Left forelimb (tissue), 1 donor: ENCODE data around the gene COG5.

ENCODE experiments used
- DNase-seq: peaks from one replicate; pipeline ENCODE4 v3.0.0-alpha.2; 2018; ENCODE audit warnings: low spot score

The COG5 gene

GRCh38 chr7:107563775-107564552 is at the start of gene COG5, which contains the start of gene DUS4L:
COG5 (minus strand) TSS chr7:107563920; CDS start chr7:107563896, 24 bp downstream.
DUS4L (plus strand) TSS chr7:107563971; CDS start chr7:107567071, 3,100 bp downstream.
- peak; percentile 95 for DNase-seq

- no peak for DNase-seq
These were observed 49.7 kb upstream of the COG5 start for GRCh38 chr7:107613439-107613838.

DNA sequence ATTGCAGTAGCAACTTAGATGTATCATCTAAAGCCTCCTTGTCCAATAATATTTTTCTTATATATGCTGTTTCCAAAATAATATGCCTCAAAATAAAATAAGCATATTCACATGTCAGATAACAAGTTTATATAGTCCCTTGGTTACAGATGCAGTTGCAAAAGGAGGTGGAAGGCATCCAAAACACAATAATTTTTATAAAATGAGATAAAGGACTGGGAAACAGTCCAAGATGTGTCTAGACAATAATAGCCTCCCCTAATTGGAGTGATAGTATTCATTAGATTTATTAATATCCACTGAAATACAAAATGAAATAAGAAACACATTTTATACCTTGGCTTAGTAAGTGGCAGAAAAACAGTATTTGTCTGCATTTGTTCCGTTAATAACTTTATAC is 46.6 kb upstream of the COG5 start:
- DNase-seq: no peak

DNA sequence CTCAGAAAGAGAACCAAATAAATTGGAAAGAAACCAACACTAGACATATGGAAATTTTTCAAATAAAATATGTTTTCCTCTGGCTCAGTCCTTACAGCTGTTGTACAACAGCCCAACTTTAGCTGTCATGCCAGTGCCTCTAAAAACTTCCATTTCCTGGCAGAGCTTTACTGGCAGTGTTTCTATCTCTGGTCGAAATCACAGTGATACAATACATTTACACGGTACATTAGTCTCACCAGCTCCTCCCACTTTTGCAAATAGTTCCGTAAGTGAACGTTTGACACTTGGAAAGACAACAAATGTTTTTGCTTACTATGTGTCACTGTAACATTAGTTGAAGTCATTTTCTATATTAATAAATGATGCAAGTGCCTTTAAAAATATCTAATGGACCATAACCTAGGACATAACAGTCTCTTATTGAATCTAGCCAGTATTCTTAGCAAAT is 46.1 kb upstream of the COG5 start:
- no peak for DNase-seq

DNA sequence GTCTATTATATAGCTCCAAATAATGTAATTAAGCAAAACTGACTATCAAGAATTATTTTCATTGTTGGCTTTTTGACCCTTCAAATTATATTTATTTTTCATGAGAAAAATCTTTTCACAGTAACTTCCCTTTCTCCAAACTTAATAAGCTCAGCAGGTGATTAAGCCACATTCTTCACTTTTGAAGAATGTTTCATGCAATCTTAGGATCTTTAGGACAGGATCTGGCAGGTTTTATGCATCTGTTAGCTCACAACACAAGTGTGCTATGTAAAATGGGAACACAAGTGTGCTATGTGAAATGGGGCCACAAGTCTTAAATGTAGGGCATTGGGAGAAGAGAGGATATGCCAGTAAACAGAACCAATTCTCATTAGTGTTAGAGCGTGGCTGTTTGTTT is 42.6 kb upstream of the COG5 start:
- no peak for DNase-seq

GRCh38 chr7:107605218-107605815 is 41.6 kb upstream of the COG5 start:
- no peak for DNase-seq

- no peak for DNase-seq
These were observed 37.1 kb upstream of the COG5 start for GRCh38 chr7:107600816-107601215.

DNA sequence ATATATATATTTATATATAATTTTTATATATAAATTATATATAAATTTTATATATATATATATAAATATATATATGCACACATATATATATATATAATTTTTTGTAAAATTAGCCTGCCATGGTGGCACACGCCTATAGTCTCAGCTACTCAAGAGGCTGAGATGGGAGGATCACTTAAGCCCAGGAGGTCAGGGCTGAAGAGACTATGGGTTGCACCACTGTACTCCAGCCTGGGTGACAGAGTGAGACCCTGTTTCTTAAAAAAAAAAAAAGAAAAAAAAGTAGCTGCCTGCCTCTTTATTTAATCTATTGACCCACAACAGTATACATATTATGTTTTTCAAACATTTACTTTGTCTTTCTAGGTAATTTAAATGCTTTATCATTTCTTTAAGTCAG is 35.5 kb upstream of the COG5 start:
- no peak for DNase-seq

GRCh38 chr7:107597953-107598352 is 34.2 kb upstream of the COG5 start:
- no peak for DNase-seq

DNA sequence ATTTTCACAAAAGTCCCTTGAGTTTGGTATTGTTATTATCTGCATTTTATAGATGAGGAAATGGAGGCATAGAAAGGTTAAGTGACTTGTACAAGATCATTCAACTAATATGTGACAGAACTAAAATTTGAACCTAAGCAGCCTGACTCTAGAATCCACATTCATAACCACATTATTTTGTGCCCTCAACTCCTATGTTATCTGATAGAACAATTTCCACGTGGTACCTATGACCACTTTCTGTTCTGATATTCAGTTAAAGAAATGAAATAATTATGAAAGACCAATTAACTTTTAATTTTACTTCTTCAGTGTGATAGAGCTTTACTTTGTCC is 33.8 kb upstream of the COG5 start:
- DNase-seq: no peak

DNA sequence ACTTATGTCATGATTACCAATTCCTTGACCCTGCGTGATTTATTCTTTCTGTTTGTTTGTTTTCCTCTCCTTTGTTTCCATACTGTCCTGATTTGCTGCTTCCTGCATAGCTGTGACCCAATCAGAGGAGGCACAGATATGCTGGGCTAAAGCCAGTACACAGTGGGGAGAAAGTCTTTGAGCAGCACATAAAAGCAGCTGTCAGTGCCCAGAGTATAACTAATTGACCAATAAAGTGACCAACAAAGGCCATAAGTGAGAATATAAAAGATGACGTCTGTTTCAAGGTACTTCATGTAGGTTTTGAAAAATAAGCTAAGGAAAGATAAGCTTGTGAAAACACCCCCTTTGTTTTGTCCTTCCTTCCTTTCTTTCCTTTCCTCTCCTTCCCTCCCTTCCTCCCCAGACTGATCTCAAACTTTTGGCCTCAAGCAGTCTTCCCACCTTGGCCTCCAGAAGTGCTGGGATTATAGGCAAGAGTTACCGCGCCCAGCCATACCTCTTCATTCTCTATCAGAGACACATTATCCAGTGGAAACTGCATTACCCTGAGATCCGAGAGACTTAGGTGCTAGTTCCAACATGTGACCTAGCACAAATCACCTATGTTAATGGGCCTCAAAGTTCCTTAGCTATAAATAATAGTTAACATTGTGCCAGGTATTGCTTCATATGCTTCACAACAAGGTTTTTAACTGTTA is 33.3 kb upstream of the COG5 start:
- no peak for DNase-seq

- DNase-seq: no peak
These were observed 31.4 kb upstream of the COG5 start for GRCh38 chr7:107594961-107595737.

GRCh38 chr7:107593025-107593410 is 29.3 kb upstream of the COG5 start:
- no peak for DNase-seq

- no peak for DNase-seq
These were observed 28.8 kb upstream of the COG5 start for GRCh38 chr7:107592361-107593024.

GRCh38 chr7:107591421-107591820 is 27.7 kb upstream of the COG5 start:
- DNase-seq: no peak

DNA sequence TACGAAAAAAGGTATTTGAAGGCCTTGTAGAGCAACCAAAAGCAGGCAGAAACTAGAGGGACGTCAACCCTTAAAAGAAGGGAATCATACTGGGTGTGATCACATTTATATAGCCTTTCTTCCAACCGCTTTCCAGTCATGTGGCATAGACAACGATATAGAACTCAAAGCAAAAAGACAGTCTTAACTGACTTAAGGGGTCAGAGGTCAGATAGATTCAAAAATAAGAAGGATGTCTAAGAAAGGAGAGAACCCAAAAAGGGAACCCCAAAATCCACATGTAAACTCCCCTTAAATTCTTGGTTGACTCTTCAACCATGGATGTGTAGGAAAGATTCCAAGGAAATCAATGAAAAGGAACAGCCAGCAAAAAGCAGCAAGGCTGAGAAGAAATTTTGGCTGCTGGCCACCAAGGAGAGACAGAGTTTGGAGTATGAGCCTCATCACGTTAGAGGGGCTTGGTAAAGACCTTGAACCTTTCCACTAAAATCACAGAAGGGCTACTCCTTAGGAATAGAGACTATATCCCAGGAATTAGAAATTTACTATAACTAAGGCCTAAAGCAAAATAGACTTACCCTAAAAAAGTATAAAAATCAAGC is 24.9 kb upstream of the COG5 start:
- no peak for DNase-seq

GRCh38 chr7:107584716-107585115 is 21.0 kb upstream of the COG5 start:
- DNase-seq: no peak

DNA sequence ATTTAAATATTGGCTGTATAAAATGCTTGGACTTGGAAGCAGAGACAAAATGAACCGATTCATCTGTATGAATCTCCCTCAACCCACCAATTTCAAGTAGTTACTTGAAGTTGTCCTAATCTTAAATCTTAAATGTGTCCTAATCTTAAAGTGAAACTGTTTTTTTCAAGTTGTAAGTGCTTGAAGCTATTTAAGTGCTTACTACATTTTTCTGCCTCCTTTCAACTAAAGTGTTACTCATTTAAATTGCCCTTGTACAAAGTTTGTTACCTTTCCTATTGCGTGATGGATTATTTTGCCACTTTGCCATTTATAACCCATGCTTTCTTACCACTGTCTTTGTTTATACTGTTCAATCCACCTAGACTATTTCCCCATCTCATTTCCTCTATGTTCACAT is 19.2 kb upstream of the COG5 start:
- no peak for DNase-seq

- no peak for DNase-seq
These were observed 17.8 kb upstream of the COG5 start for GRCh38 chr7:107581387-107582013.

DNA sequence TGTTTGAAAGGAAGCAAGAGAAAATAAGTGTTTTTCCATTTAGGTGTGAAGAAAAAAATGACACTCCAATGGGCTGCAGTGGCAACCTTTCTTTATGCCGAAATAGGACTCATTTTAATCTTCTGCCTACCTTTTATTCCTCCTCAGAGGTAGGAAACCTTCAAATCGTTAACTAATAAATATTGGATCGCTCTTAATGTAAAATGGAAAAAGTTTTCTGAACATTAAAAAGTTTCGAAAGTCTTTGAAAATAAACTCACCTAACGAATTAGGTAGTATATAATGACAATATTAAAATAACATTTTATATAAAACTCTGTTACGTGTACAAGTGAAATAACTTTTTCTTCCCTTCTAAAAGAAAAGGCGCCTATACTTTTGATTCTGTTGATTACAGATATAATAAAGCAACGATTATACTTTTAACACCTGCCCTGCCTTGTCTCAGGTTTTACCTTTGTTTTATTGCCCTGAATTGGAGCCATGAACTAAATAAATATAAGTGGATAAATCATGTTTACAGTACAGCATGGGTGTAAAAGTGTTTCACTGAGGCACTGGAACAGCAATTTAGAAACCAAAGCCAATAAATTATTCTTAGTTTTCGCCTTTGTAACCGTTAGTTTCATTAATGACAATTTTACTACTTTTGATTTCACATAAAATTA is 17.1 kb upstream of the COG5 start:
- DNase-seq: no peak
